Fibroblast of skin of scalp (primary cell): ENCODE data around the gene OR11L1.

Experiments used
- DNase-seq: peaks from one replicate; pipeline ENCODE4 v3.0.0-alpha.2; 2013

OR11L1 gene

DNA sequence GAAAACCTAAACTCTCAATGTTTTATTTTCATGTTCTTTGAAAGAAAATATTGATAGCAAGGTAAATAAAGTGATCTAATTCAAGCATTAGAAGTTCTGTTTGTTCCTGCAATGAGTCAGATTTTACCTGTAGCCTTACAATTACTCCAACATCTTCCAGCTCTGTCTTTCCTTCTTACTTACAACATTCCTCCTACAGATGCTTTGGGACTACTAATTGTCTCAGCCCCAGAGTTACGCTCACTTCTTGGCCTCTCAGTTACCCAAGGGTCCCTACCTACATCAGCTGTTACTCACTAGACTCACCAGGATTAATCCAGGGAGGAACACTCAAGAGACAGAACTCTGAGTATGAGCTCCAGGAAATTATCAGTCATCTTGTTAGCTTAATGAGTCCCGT is 44.2 kb downstream of the OR11L1 start:
- no peak for DNase-seq
